GM12878 (cell line): ENCODE data around the gene ERC1. TPM values are rescaled to one million over a fixed set of nuclear protein-coding genes. Genes with fewer than 3 reads are reported as not detected.

Experiments used
- ATAC-seq: fragments of 200-7000 bp; cut with Tn5 transposase; 3 replicates; pipeline ENCODE4 v1.9.1; 2020; ENCODE audit warnings: mild to moderate bottlenecking, moderate library complexity
- BruUV-seq: library from RNA; stranded (reverse); fragments of 400-500 nt; replicated peaks from 2 replicates; lab custom pipeline; 2021; lab: Mats Ljungman, UMichigan
- CTCF ChIA-PET: fragments of 300-600 bp; sonication (Branson Sonifier 250); formaldehyde crosslinking; extraction: SDS; loops from one replicate; lab custom pipeline; 2021; ENCODE audit warnings: inconsistent platforms; lab: Yijun Ruan, JAX
- POLR2A ChIA-PET: fragments of 350-600 bp; formaldehyde crosslinking; extraction: SDS; loops from one replicate; lab custom pipeline; 2021; ENCODE audit warnings: inconsistent platforms; lab: Charles Lee
- RAD21 ChIA-PET: fragments of 300-600 bp; sonication (Branson Sonifier 250); formaldehyde crosslinking; loops from one replicate; lab custom pipeline; 2023; ENCODE audit warnings: antibody characterized with exemption; ENCODE audit not compliant: unreplicated experiment; lab: Charles Lee
- SMC1A ChIA-PET: fragments of 300-600 bp; sonication (Branson Sonifier 250); formaldehyde crosslinking; loops from one replicate; lab custom pipeline; 2023; ENCODE audit not compliant: unreplicated experiment, uncharacterized antibody; lab: Charles Lee
- DNase-seq: peaks from one replicate; pipeline ENCODE4 v3.0.0-alpha.2; 2011; ENCODE audit warnings: low read depth, low spot score
- FAIRE-seq: peaks from 3 replicates; lab custom pipeline; 2011; peaks lifted over from hg19 to GRCh38; lab: Jason Lieb, UNC
- H2AFZ ChIP-seq: 2 replicates; pipeline ENCODE4 v1.6.0; 2011; ENCODE audit warnings: low read depth, low read length, control low read depth; ENCODE audit not compliant: control insufficient read depth
- H3K27ac ChIP-seq: 2 replicates; pipeline ENCODE4 v1.5.1; 2011; ENCODE audit warnings: control low read depth; ENCODE audit not compliant: control insufficient read depth, insufficient read depth
- H3K27me3 ChIP-seq, 2 experiments: replicated peaks in 1 of 2; 2 replicates each; pipeline versions ENCODE4 v1.6.0 to v1.6.1; 2011; ENCODE audit warnings: low read length in 1 of 2; ENCODE audit not compliant: control insufficient read depth in 2 of 2, insufficient read depth in 2 of 2
- H3K36me3 ChIP-seq, 2 experiments: 2 replicates each; pipeline ENCODE4 v1.5.1; 2011; ENCODE audit warnings: low read length in 1 of 2; ENCODE audit not compliant: control insufficient read depth in 2 of 2, insufficient read depth in 2 of 2
- H3K4me1 ChIP-seq: 2 replicates; pipeline ENCODE4 v1.6.1; 2011; ENCODE audit warnings: mild to moderate bottlenecking, low read length, moderate library complexity, mixed read lengths; ENCODE audit not compliant: control insufficient read depth, insufficient read depth
- H3K4me2 ChIP-seq: 2 replicates; pipeline ENCODE4 v1.6.0; 2011; ENCODE audit warnings: control low read depth; ENCODE audit not compliant: control insufficient read depth, insufficient read depth
- H3K4me3 ChIP-seq: fragments of 200-600 bp; sonication (generic); 2 replicates; pipeline ENCODE4 v1.5.1; 2016
- H3K79me2 ChIP-seq: 2 replicates; pipeline ENCODE4 v1.6.0; 2011; ENCODE audit warnings: low read length; ENCODE audit not compliant: control insufficient read depth, insufficient read depth
- H3K9ac ChIP-seq: 2 replicates; pipeline ENCODE4 v1.8.0; 2011; ENCODE audit warnings: low read length, control low read depth, mixed read lengths; ENCODE audit not compliant: control insufficient read depth, insufficient read depth
- H3K9me3 ChIP-seq: replicated peaks from 3 replicates; pipeline ENCODE4 v1.5.1; 2011; ENCODE audit warnings: mild to moderate bottlenecking, low read length; ENCODE audit not compliant: control insufficient read depth, insufficient read depth
- H4K20me1 ChIP-seq: 2 replicates; pipeline ENCODE4 v1.6.0; 2011; ENCODE audit not compliant: control insufficient read depth, insufficient read depth
- BHLHE40 ChIP-seq, 2 experiments: fragments of 450-650 bp in 1 of 2; IDR thresholded peaks; 2 replicates each; pipeline ENCODE4 v1.6.1; 2011 to 2017; ENCODE audit warnings: low read depth in 2 of 2, borderline replicate concordance in 1 of 2, improper control_type of control experiment in 1 of 2, low read length in 1 of 2, mild to moderate bottlenecking in 1 of 2
- BMI1 ChIP-seq: fragments of 450-650 bp; IDR thresholded peaks from 2 replicates; pipeline ENCODE4 v1.6.1; 2016; ENCODE audit warnings: mild to moderate bottlenecking, moderate library complexity, borderline replicate concordance
- HCFC1 ChIP-seq: fragments of 150-350 bp; IDR thresholded peaks from 2 replicates; pipeline ENCODE4 v1.6.1; 2014; ENCODE audit warnings: low read length
- IRF4 ChIP-seq: IDR thresholded peaks from 2 replicates; pipeline ENCODE4 v1.6.1; 2011; ENCODE audit warnings: low read depth, low read length
- SIN3A ChIP-seq: IDR thresholded peaks from 2 replicates; pipeline ENCODE4 v1.6.1; 2012; ENCODE audit warnings: low read depth, low read length, improper control_type of control experiment
- SMARCA5 ChIP-seq: fragments of 450-650 bp; IDR thresholded peaks from 2 replicates; pipeline ENCODE4 v1.6.1; 2017; ENCODE audit warnings: mild to moderate bottlenecking
- SUZ12 ChIP-seq: fragments of 200-600 bp; sonication (generic); IDR thresholded peaks from one replicate; pipeline ENCODE4 v1.6.1; 2018; ENCODE audit warnings: antibody characterized with exemption, mild to moderate bottlenecking; ENCODE audit not compliant: unreplicated experiment
- TBL1XR1 ChIP-seq: IDR thresholded peaks from 2 replicates; pipeline ENCODE4 v1.6.1; 2012; ENCODE audit warnings: low read depth, low read length, improper control_type of control experiment
- ZBTB4 ChIP-seq: fragments of 450-650 bp; formaldehyde crosslinking; IDR thresholded peaks from 2 replicates; pipeline ENCODE4 v1.4.0; 2022; ENCODE audit warnings: mild to moderate bottlenecking, moderate library complexity
- ZBTB40 ChIP-seq: fragments of 450-650 bp; IDR thresholded peaks from 2 replicates; pipeline ENCODE4 v1.6.1; 2016; ENCODE audit warnings: mild to moderate bottlenecking, moderate library complexity, borderline replicate concordance
- ZNF217 ChIP-seq: fragments of 450-650 bp; IDR thresholded peaks from 2 replicates; pipeline ENCODE4 v1.6.1; 2017; ENCODE audit warnings: antibody characterized with exemption, mild to moderate bottlenecking
- ZNF24 ChIP-seq: fragments of 450-650 bp; IDR thresholded peaks from 2 replicates; pipeline ENCODE4 v1.6.1; 2017; ENCODE audit warnings: antibody characterized with exemption, mild to moderate bottlenecking
- ZNF622 ChIP-seq: fragments of 450-650 bp; IDR thresholded peaks from 2 replicates; pipeline ENCODE4 v1.6.1; 2017; ENCODE audit warnings: mild to moderate bottlenecking, inconsistent platforms
- WGBS: methylation state at CpG from one replicate; pipeline ENCODE4 v1.1.6; 2016; ENCODE audit warnings: low lambda C conversion rate; ENCODE audit not compliant: insufficient replicate concordance, insufficient coverage; ENCODE audit errors: missing lambda C conversion rate; 5-methylcytosine and 5-hydroxymethylcytosine counted together
- in situ Hi-C: fragments of 300-500 bp; cut with MboI; formaldehyde crosslinking; loops from 9 replicates; pipeline ENCODE4 v1.14.3; 2018; ENCODE audit warnings: mixed read lengths
- intact Hi-C: fragments of 100-400 bp; cut with micrococcal nuclease; formaldehyde crosslinking; loops from one replicate; pipeline ENCODE4 v1.14.2; 2022; ENCODE audit not compliant: unreplicated experiment
- polyA plus RNA-seq, 11 experiments: library from polyadenylated mRNA; depleted of rRNA in 4 of 11; unstranded in 6 of 11; stranded (reverse) in 5 of 11; fragments of >200 nt; fragmentation: Nextera tagmentation in 4 of 11; fragmentation: Illumina TruSeq in 1 of 11; extraction: Ambion mirVana in 4 of 11; extraction: Trizol in 1 of 11; gene quantifications; 1 replicate in 1 of 11; 2 replicates in 10 of 11; pipeline versions ENCODE4 v1.2.1 to v1.2.3, GENCODE V29; 2011 to 2016; ENCODE audit warnings: inconsistent platforms in 2 of 11, missing spikeins in 2 of 11, low read depth in 1 of 11
- total RNA-seq, 4 experiments: library from RNA; depleted of rRNA in 3 of 4; stranded (reverse); fragments of >200 nt in 3 of 4; fragmentation: Illumina TruSeq in 1 of 4; extraction: Trizol in 1 of 4; gene quantifications; 2 replicates each; pipeline versions ENCODE4 v1.2.1 to v1.2.3, GENCODE V29; 2013 to 2021

ERC1 gene
- total and polyA plus RNA-seq, 10 of the 15 experiments (the other 5 are each of a cell fraction or from before 2014, with no cell fraction given): 0.75 to 8.0 (median 5.0) TPM

DNA sequence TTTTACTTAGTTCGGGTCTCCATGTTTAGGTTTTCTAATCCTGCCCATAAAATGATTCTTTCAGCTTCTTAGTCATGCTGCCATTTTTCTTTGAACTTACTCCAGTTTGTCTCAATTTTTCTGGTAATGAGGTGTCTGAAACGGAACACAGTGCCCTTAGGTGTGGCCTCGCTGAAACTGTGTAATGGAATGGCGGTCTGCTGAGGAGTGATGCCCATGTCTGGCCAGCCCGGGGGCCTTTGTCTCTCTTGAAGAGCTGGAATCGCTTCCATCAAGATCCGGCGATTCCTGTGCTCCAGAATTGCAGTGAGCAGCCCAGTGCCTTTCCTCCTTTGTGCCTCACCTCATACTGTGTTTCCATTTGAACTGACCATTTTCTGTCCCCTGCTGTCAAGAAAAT, 490.9 kb downstream of the ERC1 start:
- H3K27me3 ChIP-seq: no peaks in the 10 kb centered on the region
- H3K4me2 ChIP-seq: no peak overlapping the region
- TF ChIP-seq ZBTB4 (CRISPR knock-in tag): no peak
- no peak for TF ChIP-seq BHLHE40 (IDR thresholded peaks at IDR 0.05; ENCODE audit: borderline replicate concordance in 1 of 2, low read depth in 2 of 2, low read length in 1 of 2)
- no peak for TF ChIP-seq ZBTB40
- no peak for TF ChIP-seq HCFC1
- TF ChIP-seq SMARCA5: no peak
- TF ChIP-seq SUZ12: no peak
- TF ChIP-seq ZNF24: no peak
- no peak for TF ChIP-seq TBL1XR1
- no peak for TF ChIP-seq BMI1
- no peak for TF ChIP-seq ZNF217
- TF ChIP-seq IRF4: no peak
- no peak for TF ChIP-seq SIN3A
- TF ChIP-seq ZNF622: no peak
- H3K36me3 ChIP-seq: no peaks in the 10 kb centered on the region
- BruUV-seq: no TSS peak
- H3K4me1 ChIP-seq: no peaks in the 10 kb centered on the region
- no peak overlapping the region for H3K9ac ChIP-seq
- H2AFZ ChIP-seq: no peak overlapping the region
- WGBS: 77% methylated on average over 8 of the region's 8 CpGs
- ATAC-seq (no peak), FAIRE-seq (no peak), DNase-seq (no peak)
- intact Hi-C loops (no loop called here), in situ Hi-C loops (no loop called here)
- no peak overlapping the region for H3K4me3 ChIP-seq
- H3K9me3 ChIP-seq: no peaks in the 10 kb centered on the region
- ChIA-PET SMC1A (interaction anchor here (0.6 kb wide), 1 partner anchor 130 kb away, joined by 3 read pairs; no protein-coding TSS in a partner anchor), CTCF (no interaction called here), RAD21 (no interaction called here), POLR2A (no interaction called here)
- H3K79me2 ChIP-seq: no peaks in the 10 kb centered on the region
- H3K27ac ChIP-seq: no peak overlapping the region
- no peaks in the 10 kb centered on the region for H4K20me1 ChIP-seq
